Activated CD4-positive, alpha-beta T cell treated with anti-CD3 and anti-CD28 coated beads for 1 hour (primary cell): Measurements from ENCODE around the gene ASPN.

Experiments used
- DNase-seq: peaks from one replicate; pipeline ENCODE4 v3.0.0-alpha.2; 2020

The ASPN gene

DNA sequence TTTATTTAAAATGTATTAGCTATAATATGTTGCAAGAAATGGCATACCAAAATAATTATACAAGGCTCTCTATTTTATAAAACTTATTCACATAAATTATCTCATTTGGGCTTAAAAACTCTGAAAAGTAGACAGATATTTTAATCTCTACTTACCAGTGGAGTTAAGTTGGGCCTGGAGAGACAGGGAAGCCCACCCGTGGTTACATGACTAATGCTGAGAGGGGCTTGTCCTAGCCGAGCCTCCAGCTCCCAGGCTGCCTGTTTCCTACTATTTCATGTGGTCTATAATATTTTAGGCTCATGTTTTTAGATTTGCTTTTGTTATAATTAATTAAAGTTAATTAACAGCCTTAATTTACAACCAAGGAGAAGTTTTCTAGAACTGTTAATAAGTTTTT lies 20.9 kb upstream of the ASPN start:
- no peak for DNase-seq

DNA sequence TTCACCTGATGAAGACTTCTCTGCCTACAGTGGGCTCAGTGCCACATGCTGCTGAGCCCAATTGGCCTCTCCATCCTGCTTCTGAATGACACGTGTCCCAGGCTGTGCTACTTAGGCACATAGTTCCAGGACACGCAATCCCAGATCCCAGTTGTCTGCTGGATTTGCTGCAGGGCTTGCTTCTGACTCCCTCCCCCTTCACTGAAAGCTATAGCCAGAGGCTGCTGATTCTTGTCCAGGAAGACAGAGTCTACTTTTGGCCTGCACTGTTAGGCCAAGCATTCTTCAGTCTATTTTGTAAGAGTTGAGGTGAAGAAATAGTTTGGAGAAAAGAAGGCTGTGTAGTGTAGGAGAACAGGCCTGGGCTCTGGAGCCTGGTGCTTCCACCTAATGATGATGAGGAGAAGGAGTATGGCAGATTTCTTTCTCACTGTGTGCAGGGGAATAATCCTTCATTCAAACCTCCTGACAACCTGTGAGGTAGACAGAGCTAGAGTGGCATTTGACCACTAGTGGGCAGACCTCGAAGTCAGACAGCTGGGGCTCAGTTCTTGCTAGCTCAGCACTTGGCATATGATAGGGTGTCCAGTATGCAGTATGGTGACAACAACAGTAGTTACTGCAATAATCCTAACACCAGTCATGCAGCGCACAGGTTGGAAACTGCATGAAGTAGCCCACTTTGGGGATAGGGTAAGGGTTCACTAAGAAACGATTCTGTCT lies 19.5 kb upstream of the ASPN start:
- DNase-seq = no peak

DNA sequence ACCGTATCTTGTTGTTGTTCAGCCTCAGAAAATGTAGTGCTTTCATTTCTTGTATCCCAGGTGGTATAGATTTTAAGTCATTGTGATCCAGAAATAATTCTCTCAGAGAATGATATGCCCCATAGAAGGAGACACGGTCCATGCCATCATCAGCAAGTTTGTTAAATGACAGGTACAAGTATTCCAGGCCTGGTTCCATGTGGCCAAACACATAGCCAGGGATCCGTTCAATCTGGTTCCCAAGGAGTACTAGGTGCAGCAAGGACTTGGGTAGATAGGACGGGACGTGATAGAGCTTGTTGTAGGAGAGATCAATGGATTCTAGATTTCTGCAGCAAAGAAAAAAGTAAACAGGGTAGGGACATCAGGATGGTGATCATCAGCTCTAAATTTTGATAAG lies 18.4 kb upstream of the ASPN start:
- DNase-seq = no peak

DNA sequence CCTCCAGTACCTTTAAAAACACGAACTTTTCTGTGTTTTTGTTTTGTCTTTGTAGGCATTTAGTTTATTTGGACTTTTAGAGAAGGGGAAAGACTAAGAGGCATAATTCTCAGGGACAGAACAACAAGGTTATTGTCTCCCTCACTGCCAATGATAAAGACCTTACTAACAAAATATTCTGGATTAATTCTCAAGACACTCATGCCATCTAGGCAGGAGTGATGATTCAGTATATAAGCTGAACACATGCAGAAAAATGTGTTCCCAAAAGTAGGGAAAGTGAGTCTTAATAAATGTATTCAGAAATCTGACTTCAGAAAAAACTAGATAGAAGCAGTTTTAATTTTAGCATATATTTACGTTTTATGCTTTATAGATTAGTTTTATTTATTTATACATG lies 17.4 kb upstream of the ASPN start:
- DNase-seq = no peak

DNA sequence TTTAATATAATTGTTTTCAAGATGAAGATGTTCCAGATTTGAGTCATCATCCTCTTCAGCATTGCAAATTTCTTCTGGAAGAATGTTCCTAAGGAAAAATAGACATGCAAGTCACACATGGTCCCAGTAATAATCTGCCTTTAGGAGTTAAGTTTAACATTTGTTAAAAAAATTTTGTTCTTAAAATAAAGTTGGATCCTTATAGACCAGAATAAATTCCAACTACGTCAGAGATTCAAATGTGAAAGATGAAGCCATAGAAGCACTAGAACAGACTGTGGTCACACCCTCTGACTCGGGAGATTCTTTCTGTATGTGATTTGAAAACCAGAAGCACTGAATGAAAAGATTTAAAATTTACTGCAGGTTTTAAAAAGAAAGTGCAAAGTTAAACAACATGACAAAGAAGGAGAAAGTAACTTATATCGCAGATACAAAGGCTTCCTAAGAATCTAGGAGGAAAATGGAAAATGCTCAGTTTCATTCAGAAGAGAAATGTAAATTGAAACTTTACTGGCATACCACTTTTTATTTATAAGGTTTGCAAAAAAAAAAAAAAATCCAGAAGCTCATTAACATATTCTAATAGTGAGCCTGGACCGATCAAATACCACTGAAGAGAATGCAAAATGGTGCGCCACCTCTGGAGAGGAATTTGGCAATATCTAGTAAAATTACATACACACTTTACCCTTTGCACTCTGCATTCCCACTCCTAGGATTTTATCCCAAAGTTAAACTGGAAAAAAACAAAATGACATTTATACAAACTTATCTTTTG lies 14.3 kb upstream of the ASPN start:
- no peak for DNase-seq

DNA sequence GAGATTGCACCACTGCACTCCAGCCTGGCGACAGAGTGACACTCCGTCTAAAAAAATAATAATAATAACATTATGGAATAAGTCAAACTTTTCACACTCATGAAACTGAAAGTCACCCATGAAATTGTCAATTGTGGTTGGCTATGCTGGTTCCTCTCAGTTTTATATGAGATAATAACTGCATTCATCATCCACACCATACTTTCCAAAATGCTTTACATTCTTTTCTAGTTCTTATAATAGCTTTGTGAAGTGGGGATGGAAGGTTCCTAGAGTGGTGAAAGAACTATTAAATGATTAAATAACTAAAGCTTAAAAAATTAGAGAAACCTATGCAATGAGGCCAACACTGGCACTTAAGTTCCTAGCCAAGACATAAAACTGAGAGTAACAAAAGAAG lies 12.6 kb upstream of the ASPN start:
- no peak for DNase-seq

DNA sequence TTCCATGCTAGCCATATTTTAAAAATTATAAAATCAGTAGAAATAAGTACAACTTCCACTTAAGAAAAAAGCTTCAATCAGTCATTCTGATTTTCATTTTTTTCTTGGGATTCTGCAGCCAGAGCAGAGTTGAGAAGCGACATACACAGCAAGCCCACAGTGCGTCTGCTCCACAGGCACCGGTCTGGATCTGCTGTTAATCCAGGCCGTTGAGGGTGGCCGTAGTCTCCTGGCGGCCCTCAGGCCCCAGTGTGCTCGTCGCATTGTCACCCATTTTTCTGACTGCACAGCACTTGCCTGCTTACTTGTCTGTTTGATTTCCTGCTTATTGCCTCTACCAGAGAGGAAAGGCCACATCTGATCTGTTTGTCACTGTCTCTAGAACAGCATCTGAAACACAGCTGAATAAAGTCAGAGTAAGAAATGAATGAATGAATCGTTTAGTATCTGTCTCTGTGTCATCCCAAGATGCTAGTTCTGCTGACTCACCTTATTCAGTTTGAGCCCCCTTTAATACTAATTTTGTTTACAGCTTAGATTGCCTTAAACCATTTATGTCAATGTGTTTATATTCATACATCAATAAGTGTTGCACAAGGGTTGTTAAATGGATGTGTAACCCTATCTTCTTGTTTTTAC lies 11.6 kb upstream of the ASPN start:
- DNase-seq = no peak

DNA sequence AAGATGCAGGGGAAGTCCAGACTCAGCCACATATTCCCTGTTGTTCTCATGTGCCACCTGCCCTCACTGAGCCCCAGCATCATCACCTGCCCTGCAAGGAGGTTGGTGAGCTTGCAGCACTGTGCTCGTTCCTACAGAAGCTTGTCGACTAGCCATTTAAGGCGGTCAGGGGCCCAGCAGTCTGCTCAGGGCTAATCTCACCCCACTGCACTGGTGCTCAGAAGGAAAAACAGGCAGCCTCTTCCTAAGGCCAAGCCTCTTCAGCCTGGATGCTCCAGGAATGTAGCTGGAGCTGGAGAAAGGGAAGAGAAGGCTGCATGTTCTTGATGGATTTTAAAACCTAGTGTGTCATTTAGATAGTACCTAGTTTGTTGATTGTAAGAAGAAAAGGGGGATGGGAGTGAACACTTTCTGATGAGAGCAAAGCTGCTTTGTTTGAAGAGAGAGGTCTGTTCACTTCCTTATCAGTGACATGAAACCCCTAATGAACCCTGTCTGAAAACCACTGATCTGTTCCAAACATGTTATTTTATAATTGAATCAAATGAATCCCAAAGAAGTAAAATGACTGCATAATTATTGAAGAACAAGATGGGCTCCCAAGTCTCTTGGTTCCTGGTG lies 10.6 kb upstream of the ASPN start:
- DNase-seq = no peak

DNA sequence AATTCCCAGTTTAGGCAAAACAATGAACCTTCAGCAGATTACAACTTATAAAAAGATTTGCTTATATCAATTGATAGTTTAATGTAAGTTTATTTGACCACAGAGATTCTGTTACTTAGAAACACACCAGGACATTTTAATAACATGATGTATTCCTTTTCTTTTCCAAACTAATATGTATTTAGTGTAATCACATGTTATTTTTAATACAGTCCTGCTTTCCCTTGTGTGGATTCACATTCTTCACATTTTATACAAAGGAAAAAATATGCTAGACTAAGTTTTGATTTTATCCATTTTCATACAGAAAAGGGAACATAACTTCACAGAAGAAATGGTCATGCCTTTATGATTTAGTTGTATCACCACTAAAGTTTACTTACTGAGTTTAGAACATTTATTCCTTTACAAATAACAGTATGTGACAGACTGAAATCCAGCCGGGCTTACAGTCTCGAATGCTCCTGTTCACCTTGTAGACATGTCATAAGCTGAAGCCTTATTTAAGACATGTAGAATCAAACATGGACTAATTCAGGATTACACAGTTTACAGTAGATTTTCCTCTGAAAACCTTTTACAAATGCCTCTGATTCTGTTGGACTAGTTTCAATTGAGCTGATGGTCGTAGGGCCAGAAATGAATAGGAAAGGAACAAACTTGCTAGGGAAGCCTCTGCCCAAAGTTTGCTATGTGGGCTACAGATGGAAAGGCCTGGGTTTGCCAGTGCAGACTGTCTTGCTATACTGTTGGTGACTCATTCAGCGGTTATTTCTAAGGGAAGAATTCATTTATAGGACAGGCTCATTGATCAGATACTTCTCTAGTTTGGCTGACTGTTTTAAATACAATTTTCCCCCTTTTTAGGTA lies 6.6 kb upstream of the ASPN start:
- DNase-seq = no peak

DNA sequence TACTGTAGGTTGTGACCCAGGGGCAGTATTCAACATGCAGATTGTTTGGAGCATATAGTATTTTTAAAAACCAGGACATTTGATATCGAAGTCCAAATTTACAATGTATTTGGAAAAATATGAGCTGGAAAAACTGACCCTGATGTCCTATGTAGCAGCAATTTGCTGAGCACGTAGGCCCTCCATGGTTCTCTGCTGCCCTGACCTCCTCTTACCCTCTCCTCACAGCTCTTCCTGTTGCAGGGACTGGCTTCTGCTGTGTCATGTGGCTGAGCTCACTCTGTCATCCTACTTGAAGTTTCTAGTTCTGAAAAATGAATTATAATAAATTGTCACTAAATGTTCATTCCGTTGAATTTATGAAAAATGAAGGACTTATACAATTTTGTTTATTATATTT lies 4.1 kb upstream of the ASPN start:
- no peak for DNase-seq

DNA sequence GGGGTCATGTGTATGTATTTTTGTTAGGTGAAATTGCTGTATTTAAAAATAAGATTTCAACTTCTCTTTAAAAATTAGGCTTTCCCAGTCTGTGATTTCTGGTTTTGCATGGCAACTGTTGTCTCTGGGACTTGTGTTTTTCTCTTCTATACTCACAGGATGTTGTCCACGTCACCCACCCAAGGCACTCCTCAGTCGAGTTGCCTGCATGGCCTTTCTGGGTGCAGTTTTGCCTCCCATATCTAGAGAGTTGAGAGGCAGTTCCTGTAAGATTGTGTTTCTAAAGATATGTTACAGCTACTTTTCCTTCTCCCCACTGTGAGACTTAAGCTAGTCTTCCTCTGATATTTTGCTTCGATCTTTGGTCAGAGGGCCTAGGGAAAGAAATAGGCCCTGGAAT lies 2.3 kb upstream of the ASPN start:
- DNase-seq = no peak

DNA sequence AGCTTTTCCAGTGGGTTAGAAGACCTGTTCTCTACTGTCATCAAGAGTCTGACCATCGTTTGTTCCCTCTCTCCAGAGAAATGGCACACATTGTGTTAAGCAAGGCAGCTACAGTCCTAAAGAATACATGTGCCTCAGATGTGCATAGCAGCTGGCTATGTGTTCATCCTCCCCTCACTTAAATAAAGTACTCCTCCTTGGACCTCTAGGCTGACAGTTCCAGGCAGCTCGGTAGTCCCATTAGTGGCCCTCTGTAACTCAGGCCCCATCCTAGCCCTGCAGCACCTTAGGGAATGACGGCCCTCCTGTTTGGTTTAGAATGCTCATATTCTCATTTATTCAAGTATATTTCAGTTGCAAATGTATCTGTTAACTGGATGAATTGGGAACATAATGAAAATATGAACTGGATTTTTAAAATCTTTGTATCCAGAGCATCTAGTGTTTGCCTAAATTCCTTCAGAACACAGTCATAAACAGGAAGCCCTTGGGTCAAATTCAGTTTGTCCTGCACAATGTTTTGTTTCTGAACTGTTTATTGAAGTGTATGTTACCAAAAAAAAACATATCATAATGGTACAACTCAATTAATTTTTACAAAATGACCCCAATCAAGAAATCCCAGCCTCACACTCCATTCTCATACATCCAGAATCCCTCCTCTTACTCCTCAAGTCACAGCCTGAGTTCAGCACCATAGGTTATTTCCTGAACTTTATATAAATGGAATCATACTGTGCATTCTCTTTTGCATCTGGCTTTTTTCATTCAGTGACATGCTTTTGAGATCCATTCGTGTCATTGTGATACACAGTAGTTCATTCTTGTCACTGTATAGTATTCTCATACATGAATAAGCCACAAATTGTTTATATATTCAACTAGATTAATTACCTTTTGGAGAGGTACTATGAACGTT lies 1.6 kb upstream of the ASPN start:
- no peak for DNase-seq

DNA sequence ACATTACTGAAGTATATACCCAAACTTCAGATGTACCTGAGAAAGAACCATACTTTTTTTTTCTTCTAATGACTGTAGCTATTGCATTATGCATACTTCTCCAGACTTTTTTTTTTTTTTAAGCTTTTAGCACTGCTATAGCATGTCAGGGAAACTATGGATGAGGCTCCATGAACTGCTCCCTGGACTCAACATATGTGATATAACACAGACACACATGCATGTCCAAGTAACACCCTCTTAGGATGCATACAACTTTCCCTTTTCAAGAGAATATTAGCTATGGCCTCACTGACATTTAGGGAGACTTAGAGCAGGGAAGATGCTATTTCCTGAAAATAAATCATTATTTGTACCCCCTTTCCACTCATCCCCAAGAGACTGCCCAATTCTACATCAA lies 499 bp upstream of the ASPN start:
- no peak for DNase-seq

DNA sequence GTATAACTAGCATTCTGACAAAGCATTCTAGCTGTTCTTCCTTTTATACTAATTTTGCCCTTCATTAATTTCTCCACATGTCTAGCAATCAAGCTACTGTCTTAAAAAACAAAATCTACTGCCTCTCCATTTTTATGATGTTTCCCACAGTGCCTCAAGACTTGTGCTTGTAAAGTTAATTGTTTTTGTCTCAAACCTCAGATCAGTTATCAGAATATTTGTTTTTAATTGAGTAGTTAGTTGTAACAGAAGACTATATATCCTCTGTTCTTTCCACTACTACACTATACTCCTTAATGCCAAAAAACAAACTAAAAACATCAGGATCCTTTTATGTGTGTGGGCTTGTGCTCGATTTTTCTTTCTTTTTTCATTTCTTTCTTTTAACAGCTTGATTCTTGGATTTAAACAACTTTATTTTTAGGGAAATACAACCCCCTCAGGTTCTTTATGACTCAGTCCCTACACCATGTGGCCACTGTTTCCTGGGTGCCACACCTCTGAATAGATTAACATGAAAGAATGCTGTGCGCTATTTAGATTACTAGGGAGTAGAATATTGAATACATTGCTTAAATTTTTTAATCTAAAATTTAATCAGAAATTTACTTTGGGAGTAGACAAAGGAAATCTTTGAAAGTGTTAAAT lies 1.2 kb downstream of the ASPN start:
- DNase-seq = no peak

DNA sequence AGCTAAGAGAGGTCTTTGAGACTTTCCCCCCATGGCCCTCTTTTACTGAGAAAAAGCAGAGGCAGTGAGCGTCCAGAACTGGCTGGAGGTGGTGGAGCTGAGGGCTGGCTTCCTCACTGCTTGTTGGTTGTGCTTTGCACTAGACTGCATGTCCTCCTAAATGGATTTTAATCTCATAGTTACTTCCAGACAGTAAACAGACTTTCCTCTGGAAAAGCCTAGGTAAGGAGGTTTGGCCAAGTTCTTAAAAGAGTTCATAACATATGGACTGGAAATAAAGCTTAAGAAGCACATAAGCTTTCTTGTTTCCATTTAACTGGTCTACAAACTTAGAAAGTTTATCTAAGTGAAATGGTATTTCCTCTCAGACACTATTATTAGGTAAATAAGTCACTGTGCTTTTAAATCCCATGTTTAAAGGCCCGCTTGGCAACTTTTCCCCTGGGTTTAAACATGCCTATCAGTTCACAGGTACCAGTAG lies 2.0 kb downstream of the ASPN start:
- no peak for DNase-seq

DNA sequence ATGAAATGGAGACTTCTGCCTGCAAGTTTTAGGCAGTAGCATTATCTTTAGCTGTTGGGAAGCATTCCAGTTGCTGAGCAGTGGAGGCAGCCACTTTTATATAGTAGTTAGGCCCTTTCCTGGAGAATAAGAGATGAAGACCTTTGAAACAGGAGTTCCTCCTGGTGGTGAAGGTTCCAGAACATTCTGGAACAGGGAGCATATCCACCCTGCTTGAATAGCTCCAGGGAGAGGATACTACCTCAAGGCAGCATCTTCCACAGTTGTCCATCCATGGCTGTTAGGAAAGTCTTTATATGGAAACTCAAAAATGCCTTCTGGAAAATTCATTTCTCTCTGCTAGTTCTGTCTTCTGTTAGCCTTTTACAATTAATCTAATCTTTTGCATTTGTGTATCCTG lies 3.0 kb downstream of the ASPN start:
- no peak for DNase-seq

DNA sequence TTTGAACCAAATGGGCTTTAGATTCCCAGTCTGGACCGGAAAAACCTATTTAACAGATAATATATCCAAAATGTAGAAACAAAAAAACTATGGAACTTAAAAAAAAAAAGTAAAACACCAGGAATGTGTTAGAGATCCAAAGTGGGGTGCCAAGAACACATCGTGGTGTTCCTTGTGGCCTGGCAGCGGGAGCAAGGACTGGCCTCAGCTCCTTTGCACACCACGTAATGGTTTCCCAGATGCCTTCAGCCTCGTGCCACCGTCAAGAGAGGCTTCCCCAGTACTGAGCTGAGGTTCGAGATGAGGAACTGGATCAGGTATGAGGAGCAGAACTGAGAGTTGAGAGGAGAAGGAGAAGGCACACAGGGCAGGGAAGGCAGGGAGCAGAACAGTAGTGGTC lies 3.5 kb downstream of the ASPN start:
- no peak for DNase-seq

DNA sequence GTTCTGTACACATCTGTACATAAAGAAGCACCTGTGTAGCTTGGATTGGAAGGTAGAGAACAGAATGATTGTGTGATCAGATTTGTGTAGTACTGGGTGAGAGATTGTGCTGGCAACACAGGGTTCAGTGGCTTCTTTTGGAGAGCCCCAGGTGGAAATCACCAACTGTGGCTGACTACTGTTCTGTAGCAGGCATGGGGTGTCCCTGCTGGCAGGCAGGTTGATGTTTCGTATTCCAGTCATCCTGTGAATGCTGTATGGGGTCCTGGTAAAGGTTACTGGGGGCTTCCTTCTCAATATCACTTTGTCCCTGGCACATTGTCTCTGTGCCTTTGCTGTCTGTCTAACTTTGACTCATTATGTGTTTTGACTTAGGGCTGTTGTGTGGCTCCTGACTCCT lies 5.3 kb downstream of the ASPN start:
- no peak for DNase-seq

DNA sequence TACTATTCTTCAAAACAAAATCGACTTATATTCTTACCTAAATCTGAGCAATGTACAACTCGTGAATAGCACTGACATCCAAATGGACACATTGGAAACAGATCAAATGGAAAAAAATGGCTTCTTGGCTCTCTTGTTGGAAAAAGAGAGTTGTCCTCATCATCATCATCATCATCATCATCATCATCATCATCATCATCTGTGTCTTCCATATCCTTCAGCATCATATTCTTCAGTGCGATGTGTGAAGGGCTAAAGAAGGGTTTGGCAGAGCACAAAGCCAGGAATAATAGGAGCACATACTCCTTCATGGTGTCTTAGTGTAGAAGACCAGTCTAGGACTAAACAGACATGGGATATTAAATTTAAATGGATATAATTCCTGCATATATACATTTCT lies 7.7 kb downstream of the ASPN start:
- DNase-seq = no peak

DNA sequence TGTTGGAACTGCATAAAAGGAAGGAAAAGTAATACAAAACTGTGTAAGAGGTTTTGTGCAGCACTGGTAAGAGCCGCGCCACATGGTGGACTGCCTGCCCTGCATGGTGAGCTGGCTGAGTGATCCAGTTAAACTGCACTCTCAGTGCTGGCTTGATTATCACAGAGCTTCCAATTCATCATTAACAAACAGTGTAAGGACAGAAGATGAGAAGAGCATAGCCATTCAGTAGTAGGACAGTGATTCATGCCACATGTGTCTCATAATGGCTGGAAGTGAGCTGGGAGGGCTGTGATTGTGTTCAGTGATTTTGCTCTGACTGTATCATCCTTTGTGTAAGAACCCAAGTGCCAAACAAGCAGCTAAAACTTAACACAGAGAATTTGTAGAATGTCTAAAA lies 14.1 kb downstream of the ASPN start:
- DNase-seq = no peak

DNA sequence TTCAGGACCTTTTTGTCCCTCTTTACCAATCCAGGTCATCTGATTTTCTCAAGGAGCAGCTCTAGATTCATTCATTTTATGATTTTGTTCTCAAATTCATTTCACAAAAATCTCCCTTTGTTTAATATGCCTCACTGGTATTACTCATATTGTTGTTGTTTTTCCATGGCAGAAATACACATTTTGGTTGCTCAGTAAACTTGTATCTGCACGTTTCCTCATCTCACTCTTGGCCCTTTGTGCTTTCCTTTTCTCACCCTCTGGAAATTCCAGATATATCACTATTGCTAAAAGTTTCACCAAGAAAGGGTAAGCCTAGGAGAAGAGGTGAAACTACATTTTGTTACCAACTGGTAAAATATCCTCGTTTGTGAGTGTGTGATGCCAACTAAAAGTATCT lies 14.8 kb downstream of the ASPN start:
- DNase-seq = no peak
